Loucy (cell line): ENCODE measurements around the gene SRCIN1.

Source experiments
- H2AFZ ChIP-seq: fragments of 200-600 bp; sonication (generic); 2 replicates; pipeline ENCODE4 v1.6.0; 2016; ENCODE audit warnings: antibody characterized with exemption, mild to moderate bottlenecking, low read length, moderate library complexity
- H3F3A ChIP-seq: fragments of 200-600 bp; 2 replicates; pipeline ENCODE4 v1.6.0; 2016; ENCODE audit warnings: antibody characterized with exemption, low read depth, mild to moderate bottlenecking
- H3K27me3 ChIP-seq: fragments of 200-600 bp; sonication (generic); 2 replicates; pipeline ENCODE4 v1.6.1; 2014; ENCODE audit warnings: low read length, mild to moderate bottlenecking; ENCODE audit not compliant: insufficient read depth, poor library complexity, severe bottlenecking
- H3K36me3 ChIP-seq: fragments of 200-600 bp; sonication (generic); 2 replicates; pipeline ENCODE4 v1.6.1; 2016; ENCODE audit warnings: low read length; ENCODE audit not compliant: insufficient read depth
- H3K4me1 ChIP-seq: fragments of 200-600 bp; sonication (generic); 2 replicates; pipeline ENCODE4 v1.5.1; 2014; ENCODE audit warnings: low read length, mild to moderate bottlenecking; ENCODE audit not compliant: insufficient read depth, poor library complexity, severe bottlenecking
- H3K4me2 ChIP-seq: fragments of 200-600 bp; sonication (generic); 2 replicates; pipeline ENCODE4 v1.6.0; 2014; ENCODE audit warnings: antibody characterized with exemption, low read length, low read depth, mild to moderate bottlenecking; ENCODE audit not compliant: poor library complexity, severe bottlenecking
- H3K4me3 ChIP-seq: fragments of 200-600 bp; sonication (generic); 2 replicates; pipeline ENCODE4 v1.5.1; 2014; ENCODE audit warnings: low read length, mild to moderate bottlenecking, mixed read lengths; ENCODE audit not compliant: poor library complexity, severe bottlenecking
- H3K79me2 ChIP-seq: fragments of 200-600 bp; sonication (generic); 2 replicates; pipeline ENCODE4 v1.6.1; 2014; ENCODE audit warnings: low read length; ENCODE audit not compliant: insufficient read depth
- H3K9ac ChIP-seq: fragments of 200-600 bp; sonication (generic); 2 replicates; pipeline ENCODE4 v1.6.0; 2014; ENCODE audit warnings: mild to moderate bottlenecking, low read depth, low read length, moderate library complexity; ENCODE audit not compliant: poor library complexity, severe bottlenecking
- H3K9me2 ChIP-seq: fragments of 200-600 bp; sonication (generic); replicated peaks from 2 replicates; pipeline ENCODE4 v1.6.1; 2016; ENCODE audit warnings: low read depth, low read length, mixed read lengths
- H3K9me3 ChIP-seq: fragments of 200-600 bp; sonication (generic); 2 replicates; pipeline ENCODE4 v1.6.1; 2014; ENCODE audit warnings: mild to moderate bottlenecking, antibody characterized with exemption, low read length, low read depth; ENCODE audit not compliant: insufficient read depth
- H4K20me1 ChIP-seq: fragments of 200-600 bp; sonication (generic); 2 replicates; pipeline ENCODE4 v1.6.0; 2014; ENCODE audit warnings: antibody characterized with exemption, low read length, mild to moderate bottlenecking; ENCODE audit not compliant: insufficient read depth, poor library complexity, severe bottlenecking
- EZH2phosphoT487 ChIP-seq: fragments of 200-600 bp; IDR thresholded peaks from 2 replicates; pipeline ENCODE4 v1.6.1; 2018; ENCODE audit warnings: antibody characterized with exemption, mild to moderate bottlenecking, moderate library complexity, borderline replicate concordance
- TF ChIP-seq, protein P1 (sequence below): fragments of 200-600 bp; sonication (generic); conservative IDR thresholded peaks from 2 replicates; pipeline ENCODE4 v1.5.1; 2014; ENCODE audit warnings: mild to moderate bottlenecking, antibody characterized with exemption, low read length

SRCIN1 gene

DNA sequence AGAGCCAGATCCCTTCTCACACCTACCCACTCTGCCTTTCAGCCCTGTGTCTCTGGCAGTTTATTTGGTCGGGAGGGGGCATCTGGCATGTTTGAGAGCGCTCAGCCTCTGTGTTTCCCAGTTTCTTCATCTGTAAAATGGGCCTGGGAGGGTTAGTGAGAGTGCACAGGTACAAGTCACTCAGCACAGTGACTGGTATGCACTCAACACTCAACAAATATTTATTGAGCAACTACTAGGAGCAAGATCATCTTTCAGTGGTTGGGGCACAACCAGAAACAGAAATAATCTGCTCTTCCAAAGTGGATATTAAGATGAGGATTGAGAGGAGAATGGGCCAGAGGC is 13.7 kb upstream of the SRCIN1 start:
- H3K4me1 ChIP-seq, result no peaks in the 10 kb centered on the region
- H3K4me2 ChIP-seq, result no peak overlapping the region
- H3K9ac ChIP-seq, result no peak overlapping the region
- no peak for TF ChIP-seq EZH2phosphoT487
- TF ChIP-seq, protein P1, sequence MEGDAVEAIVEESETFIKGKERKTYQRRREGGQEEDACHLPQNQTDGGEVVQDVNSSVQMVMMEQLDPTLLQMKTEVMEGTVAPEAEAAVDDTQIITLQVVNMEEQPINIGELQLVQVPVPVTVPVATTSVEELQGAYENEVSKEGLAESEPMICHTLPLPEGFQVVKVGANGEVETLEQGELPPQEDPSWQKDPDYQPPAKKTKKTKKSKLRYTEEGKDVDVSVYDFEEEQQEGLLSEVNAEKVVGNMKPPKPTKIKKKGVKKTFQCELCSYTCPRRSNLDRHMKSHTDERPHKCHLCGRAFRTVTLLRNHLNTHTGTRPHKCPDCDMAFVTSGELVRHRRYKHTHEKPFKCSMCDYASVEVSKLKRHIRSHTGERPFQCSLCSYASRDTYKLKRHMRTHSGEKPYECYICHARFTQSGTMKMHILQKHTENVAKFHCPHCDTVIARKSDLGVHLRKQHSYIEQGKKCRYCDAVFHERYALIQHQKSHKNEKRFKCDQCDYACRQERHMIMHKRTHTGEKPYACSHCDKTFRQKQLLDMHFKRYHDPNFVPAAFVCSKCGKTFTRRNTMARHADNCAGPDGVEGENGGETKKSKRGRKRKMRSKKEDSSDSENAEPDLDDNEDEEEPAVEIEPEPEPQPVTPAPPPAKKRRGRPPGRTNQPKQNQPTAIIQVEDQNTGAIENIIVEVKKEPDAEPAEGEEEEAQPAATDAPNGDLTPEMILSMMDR, result no peak
- no peaks in the 10 kb centered on the region for H3K9me2 ChIP-seq
- no peaks in the 10 kb centered on the region for H3K27me3 ChIP-seq
- no peaks in the 10 kb centered on the region for H4K20me1 ChIP-seq
- no peaks in the 10 kb centered on the region for H3K79me2 ChIP-seq
- no peaks in the 10 kb centered on the region for H3F3A ChIP-seq
- no peaks in the 10 kb centered on the region for H3K36me3 ChIP-seq
- no peak overlapping the region for H2AFZ ChIP-seq
- no peaks in the 10 kb centered on the region for H3K9me3 ChIP-seq
- no peak overlapping the region for H3K4me3 ChIP-seq

DNA sequence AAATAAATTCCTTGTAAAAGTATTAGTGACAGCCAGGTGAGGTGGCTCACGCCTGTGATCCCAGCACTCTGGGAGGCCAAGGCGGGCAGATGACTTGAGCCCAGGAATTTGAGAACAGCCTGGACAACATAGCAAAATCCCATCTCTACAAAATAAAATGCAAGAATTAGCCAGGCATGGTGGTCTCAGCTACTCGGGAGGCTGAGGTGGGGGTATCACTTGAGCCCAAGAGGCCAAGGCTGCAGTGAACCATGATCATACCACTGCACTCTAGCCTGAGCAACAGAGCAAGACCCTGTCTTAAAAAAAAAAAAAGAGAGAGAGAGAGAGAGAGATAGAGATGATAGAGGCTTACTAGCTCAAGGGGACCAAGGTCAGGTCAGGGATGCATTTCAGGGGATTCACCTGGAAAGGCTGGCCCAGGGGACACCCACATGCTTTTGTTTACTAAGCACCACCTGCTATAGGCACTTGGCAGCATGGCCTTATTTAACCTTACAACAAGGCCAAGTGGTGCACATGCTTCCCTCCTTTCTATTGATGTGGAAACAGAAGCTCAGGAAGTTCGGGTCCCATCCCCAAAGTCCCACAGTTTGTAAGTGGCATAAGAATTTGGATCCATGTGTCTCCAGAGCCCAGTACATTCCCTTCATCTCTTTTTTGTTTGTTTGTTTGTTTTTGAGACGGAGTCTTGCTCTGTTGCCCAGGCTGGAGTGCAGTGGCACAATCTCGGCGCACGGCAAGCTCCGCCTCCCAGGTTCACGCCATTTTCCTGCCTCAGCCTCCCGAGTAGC is 12.4 kb upstream of the SRCIN1 start:
- H3K4me2 ChIP-seq, result no peak overlapping the region
- H3K27me3 ChIP-seq, result no peaks in the 10 kb centered on the region
- no peaks in the 10 kb centered on the region for H4K20me1 ChIP-seq
- H3K4me1 ChIP-seq, result no peaks in the 10 kb centered on the region
- TF ChIP-seq, protein P1, result no peak
- no peak for TF ChIP-seq EZH2phosphoT487
- H3K9me2 ChIP-seq, result no peaks in the 10 kb centered on the region
- no peaks in the 10 kb centered on the region for H3K79me2 ChIP-seq
- H3F3A ChIP-seq, result no peaks in the 10 kb centered on the region
- H3K36me3 ChIP-seq, result no peaks in the 10 kb centered on the region
- H2AFZ ChIP-seq, result no peak overlapping the region
- no peaks in the 10 kb centered on the region for H3K9me3 ChIP-seq
- no peak overlapping the region for H3K9ac ChIP-seq
- H3K4me3 ChIP-seq, result no peak overlapping the region

DNA sequence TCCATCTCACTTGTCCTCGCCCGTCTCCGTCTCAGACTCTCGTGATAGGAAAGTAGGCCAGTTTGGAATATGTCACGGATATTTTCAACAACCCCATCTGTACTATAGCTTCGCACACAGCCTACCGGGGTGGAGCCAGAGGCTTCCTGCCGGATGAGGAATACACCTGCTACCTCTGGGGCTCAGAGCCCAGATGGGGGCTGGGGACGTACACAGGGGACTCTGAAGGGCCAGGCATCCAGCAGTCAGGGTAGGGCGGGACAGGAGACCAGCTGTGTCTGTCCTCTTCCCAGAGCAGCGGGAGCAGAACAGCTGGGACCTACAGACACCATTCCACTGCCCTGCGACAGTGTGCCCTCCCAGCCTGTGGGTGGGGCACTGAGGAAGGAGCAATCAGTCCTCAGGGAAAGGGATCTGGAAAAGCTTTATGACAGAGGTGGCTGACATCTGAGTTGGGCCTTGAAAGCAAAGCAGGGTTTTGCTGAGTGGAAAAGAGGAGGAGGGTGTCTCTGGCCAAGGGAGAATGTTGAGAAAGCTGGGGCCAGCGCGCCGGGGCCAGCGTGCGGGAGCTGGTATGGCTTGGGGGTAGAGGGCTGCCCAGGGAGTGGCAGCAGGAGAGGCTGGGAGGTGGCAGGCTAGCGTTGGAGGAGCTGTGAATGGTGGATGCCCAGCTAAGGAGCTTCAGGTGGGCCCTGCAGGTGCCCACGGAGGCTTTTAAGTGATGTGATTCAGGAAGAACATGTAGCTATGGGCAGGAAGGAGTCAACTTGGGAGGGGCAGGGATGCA is 11.5 kb upstream of the SRCIN1 start:
- Histone ChIP-seq H3K9me3 (no peaks in the 10 kb centered on the region), H3F3A (no peaks in the 10 kb centered on the region), H3K9ac (no peak overlapping the region), H3K4me3 (no peak overlapping the region), H3K4me2 (no peak overlapping the region), H3K36me3 (no peaks in the 10 kb centered on the region), H3K4me1 (no peaks in the 10 kb centered on the region), H3K27me3 (no peaks in the 10 kb centered on the region), H3K9me2 (no peaks in the 10 kb centered on the region), H4K20me1 (no peaks in the 10 kb centered on the region), H3K79me2 (no peaks in the 10 kb centered on the region), H2AFZ (no peak overlapping the region)
- TF ChIP-seq EZH2phosphoT487, result no peak
- TF ChIP-seq, protein P1, result no peak
